ENCODE measurements around the gene TMPRSS6. TPM values are rescaled to one million over a fixed set of nuclear protein-coding genes. Genes with fewer than 3 reads are reported as not detected.

TMPRSS6 gene
- total RNA-seq, 1 donor from 2014 or later, result 0.53 TPM

- DNase-seq (no peak), ATAC-seq (no peak)
- Histone ChIP-seq H3K27me3 (ENCODE audit: low read depth) (peaks cover 8% of the 10 kb centered on the region), H3K36me3 (no peaks in the 10 kb centered on the region), H3K4me3 (no peak overlapping the region), H3K27ac (no peak overlapping the region), H3K4me1 (no peaks in the 10 kb centered on the region), H3K9me3 (no peaks in the 10 kb centered on the region)
- intact Hi-C loops (cut with DNase I), result no loop called here
- no peak for TF ChIP-seq CTCF (IDR thresholded peaks at IDR 0.05)
Measured at GRCh38 chr22:37132773-37133172, 23.3 kb upstream of the TMPRSS6 start.

- Histone ChIP-seq H3K4me3 (no peak overlapping the region), H3K9me3 (no peaks in the 10 kb centered on the region), H3K36me3 (no peaks in the 10 kb centered on the region), H3K27ac (no peak overlapping the region), H3K4me1 (no peaks in the 10 kb centered on the region), H3K27me3 (ENCODE audit: low read depth) (peaks cover 11% of the 10 kb centered on the region)
- intact Hi-C loops (cut with DNase I), result no loop called here
- no peak for DNase-seq
- no peak for TF ChIP-seq CTCF (IDR thresholded peaks at IDR 0.05)
- ATAC-seq, result no peak
Measured at GRCh38 chr22:37129866-37130441, 20.4 kb upstream of the TMPRSS6 start.

GRCh38 chr22:37128555-37129281 lies 19.2 kb upstream of the TMPRSS6 start:
- intact Hi-C loops (cut with DNase I), result no loop called here
- H3K36me3 ChIP-seq, result no peaks in the 10 kb centered on the region
- TF ChIP-seq CTCF (IDR thresholded peaks at IDR 0.05), result no peak
- peaks cover 11% of the 10 kb centered on the region for H3K27me3 ChIP-seq (ENCODE audit: low read depth)
- H3K27ac ChIP-seq, result no peak overlapping the region
- no peaks in the 10 kb centered on the region for H3K4me1 ChIP-seq
- H3K4me3 ChIP-seq, result no peak overlapping the region
- ATAC-seq, result peak in 1 of 2 donors; percentile 18
- no peaks in the 10 kb centered on the region for H3K9me3 ChIP-seq
- DNase-seq, result no peak

- TF ChIP-seq CTCF (IDR thresholded peaks at IDR 0.05), result no peak
- intact Hi-C loops (cut with DNase I), result no loop called here
- ATAC-seq, result no peak
- H3K27me3 ChIP-seq (ENCODE audit: low read depth), result peaks cover 11% of the 10 kb centered on the region
- H3K36me3 ChIP-seq, result no peaks in the 10 kb centered on the region
- no peak for DNase-seq
- H3K27ac ChIP-seq, result no peak overlapping the region
- no peaks in the 10 kb centered on the region for H3K4me1 ChIP-seq
- no peak overlapping the region for H3K4me3 ChIP-seq
- H3K9me3 ChIP-seq, result no peaks in the 10 kb centered on the region
Measured at GRCh38 chr22:37127350-37127878, 17.9 kb upstream of the TMPRSS6 start.

DNA sequence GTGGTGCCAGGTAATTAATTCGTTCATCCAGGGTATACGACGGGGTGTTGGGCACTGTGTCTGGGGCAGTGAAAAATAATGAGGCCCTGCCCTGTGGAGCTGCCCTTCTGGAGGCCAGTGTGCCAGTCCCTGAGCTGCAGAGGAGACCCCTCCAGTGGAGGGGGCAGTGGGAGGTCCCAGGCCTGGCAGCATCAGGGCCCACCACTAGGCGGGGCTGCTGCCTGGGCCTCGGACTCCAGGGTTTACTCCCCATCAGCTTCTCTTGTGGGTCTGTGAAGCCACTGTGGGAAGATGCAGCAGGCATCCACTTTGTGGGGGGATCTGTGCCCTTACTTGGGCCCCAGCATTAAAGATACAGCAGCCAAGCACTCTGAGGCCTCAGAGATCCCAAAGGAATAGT lies 17.4 kb upstream of the TMPRSS6 start:
- Histone ChIP-seq H3K27me3 (ENCODE audit: low read depth) (peaks cover 11% of the 10 kb centered on the region), H3K27ac (no peak overlapping the region), H3K4me3 (no peak overlapping the region), H3K36me3 (no peaks in the 10 kb centered on the region), H3K9me3 (no peaks in the 10 kb centered on the region), H3K4me1 (peaks cover 3% of the 10 kb centered on the region)
- TF ChIP-seq CTCF (IDR thresholded peaks at IDR 0.05), result peak; percentile 20
- no peak for ATAC-seq
- DNase-seq, result no peak
- intact Hi-C loops (cut with DNase I), result no loop called here
